ENCODE data around the gene HMCN2. TPM values are rescaled to one million over a fixed set of nuclear protein-coding genes. Genes with fewer than 3 reads are reported as not detected.
"Not testable (repeated sequence)": the region's sequence is repeated elsewhere in the genome, so short reads cannot be mapped to it uniquely, and the experiment has no call there.

HMCN2 gene
- total RNA-seq, 1 experiment from 2014 or later = 1.6 TPM

DNA sequence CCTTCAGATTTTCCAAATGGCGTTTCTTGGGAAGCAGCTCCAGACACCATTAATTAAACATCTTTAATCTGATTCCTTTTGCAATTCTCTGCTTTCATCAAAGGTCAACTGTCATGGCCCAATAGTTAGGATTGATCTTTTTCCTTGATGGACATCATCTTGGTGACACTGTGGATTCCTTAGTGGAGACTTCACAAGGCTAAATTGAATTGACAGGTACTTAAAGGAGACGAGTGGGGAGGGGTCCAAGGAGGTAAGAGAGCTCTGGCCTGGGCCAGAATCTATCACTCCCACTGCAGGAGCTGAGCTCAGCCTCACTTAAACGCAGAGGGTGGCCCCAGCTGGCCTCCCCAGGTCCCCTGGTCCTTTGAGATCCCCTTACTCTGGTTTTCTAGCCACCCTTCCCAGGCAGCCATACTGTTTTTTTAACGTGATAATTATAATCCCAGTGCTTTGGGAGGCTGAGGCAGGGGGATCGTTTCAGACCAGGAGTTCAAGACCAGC is 9.9 kb upstream of the HMCN2 start:
- Histone ChIP-seq H3K4me3 (no peak overlapping the region), H4K20me1 (ENCODE audit: insufficient read depth) (no peaks in the 10 kb centered on the region), H3K79me2 (ENCODE audit: low read depth) (no peaks in the 10 kb centered on the region), H3K9me2 (ENCODE audit: insufficient read depth) (no peaks in the 10 kb centered on the region), H3K36me3 (ENCODE audit: low read depth) (no peaks in the 10 kb centered on the region), H3K4me1 (replicated peaks; ENCODE audit: insufficient read depth) (no peaks in the 10 kb centered on the region), H2AFZ (no peak overlapping the region), H3F3A (ENCODE audit: insufficient read depth, low read depth) (no peaks in the 10 kb centered on the region), H3K4me2 (no peak overlapping the region), H3K27me3 (ENCODE audit: insufficient read depth, low read depth) (peaks cover 16% of the 10 kb centered on the region), H3K9me3 (ENCODE audit: insufficient read depth, low read depth) (no peaks in the 10 kb centered on the region), H3K27ac (no peak overlapping the region)
- no TSS peak for BruUV-seq (replicated peaks)
- no peak for DNase-seq
- TF ChIP-seq, protein P1, sequence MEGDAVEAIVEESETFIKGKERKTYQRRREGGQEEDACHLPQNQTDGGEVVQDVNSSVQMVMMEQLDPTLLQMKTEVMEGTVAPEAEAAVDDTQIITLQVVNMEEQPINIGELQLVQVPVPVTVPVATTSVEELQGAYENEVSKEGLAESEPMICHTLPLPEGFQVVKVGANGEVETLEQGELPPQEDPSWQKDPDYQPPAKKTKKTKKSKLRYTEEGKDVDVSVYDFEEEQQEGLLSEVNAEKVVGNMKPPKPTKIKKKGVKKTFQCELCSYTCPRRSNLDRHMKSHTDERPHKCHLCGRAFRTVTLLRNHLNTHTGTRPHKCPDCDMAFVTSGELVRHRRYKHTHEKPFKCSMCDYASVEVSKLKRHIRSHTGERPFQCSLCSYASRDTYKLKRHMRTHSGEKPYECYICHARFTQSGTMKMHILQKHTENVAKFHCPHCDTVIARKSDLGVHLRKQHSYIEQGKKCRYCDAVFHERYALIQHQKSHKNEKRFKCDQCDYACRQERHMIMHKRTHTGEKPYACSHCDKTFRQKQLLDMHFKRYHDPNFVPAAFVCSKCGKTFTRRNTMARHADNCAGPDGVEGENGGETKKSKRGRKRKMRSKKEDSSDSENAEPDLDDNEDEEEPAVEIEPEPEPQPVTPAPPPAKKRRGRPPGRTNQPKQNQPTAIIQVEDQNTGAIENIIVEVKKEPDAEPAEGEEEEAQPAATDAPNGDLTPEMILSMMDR (conservative IDR thresholded peaks at IDR 0.05) = no peak
- no peak for TF ChIP-seq EZH2 (IDR thresholded peaks at IDR 0.05; ENCODE audit: low read depth)
- POLR2A ChIA-PET (ENCODE audit: unreplicated experiment) = interaction anchor here (0.6 kb wide), 2 partner anchors 20 to 287 kb away, joined by 3 to 25 read pairs; no protein-coding TSS in a partner anchor
- intact Hi-C loops (cut with micrococcal nuclease; ENCODE audit: unreplicated experiment) = no loop called here
- CTCF ChIA-PET = interaction anchor here (0.7 kb wide), 1 partner anchor 15 kb away, joined by 3 read pairs; no protein-coding TSS in a partner anchor

DNA sequence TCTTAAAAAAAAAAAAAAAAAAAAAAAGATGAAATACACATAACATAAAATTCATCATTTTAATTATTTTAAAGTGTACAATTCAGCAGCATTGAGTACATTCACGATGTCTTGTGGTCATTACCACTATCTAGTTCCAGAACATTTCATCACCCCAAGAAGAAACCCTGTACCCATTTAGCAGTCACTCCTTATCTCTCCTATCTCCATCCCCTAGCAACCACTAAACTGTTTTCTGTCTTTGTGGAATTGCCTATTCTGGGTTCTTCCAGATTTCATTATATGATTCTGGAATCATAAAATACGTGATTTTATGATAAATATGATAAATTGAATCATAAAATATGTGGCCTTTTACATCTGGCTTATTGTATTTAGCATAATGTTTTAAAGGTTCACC is 8.9 kb upstream of the HMCN2 start:
- BruUV-seq (replicated peaks) = no TSS peak
- intact Hi-C loops (cut with micrococcal nuclease; ENCODE audit: unreplicated experiment) = no loop called here
- no peaks in the 10 kb centered on the region for H3K79me2 ChIP-seq (ENCODE audit: low read depth)
- no peak overlapping the region for H3K27ac ChIP-seq
- no peaks in the 10 kb centered on the region for H3K4me1 ChIP-seq (replicated peaks; ENCODE audit: insufficient read depth)
- POLR2A ChIA-PET (ENCODE audit: unreplicated experiment) = interaction anchor here (0.6 kb wide), 1 partner anchor 286 kb away, joined by 25 read pairs; no protein-coding TSS in a partner anchor
- H3K4me3 ChIP-seq = no peak overlapping the region
- peaks cover 25% of the 10 kb centered on the region for H3K27me3 ChIP-seq (ENCODE audit: insufficient read depth, low read depth)
- TF ChIP-seq, protein P1 (conservative IDR thresholded peaks at IDR 0.05) = no peak
- no peaks in the 10 kb centered on the region for H3K9me3 ChIP-seq (ENCODE audit: insufficient read depth, low read depth)
- no peaks in the 10 kb centered on the region for H3F3A ChIP-seq (ENCODE audit: insufficient read depth, low read depth)
- no peak overlapping the region for H2AFZ ChIP-seq
- CTCF ChIA-PET = interaction anchor here (0.6 kb wide), 1 partner anchor 9 kb away, joined by 8 read pairs; no protein-coding TSS in a partner anchor
- no peak overlapping the region for H3K4me2 ChIP-seq
- H3K9me2 ChIP-seq (ENCODE audit: insufficient read depth) = no peaks in the 10 kb centered on the region
- no peak for DNase-seq
- no peaks in the 10 kb centered on the region for H3K36me3 ChIP-seq (ENCODE audit: low read depth)
- no peaks in the 10 kb centered on the region for H4K20me1 ChIP-seq (ENCODE audit: insufficient read depth)

DNA sequence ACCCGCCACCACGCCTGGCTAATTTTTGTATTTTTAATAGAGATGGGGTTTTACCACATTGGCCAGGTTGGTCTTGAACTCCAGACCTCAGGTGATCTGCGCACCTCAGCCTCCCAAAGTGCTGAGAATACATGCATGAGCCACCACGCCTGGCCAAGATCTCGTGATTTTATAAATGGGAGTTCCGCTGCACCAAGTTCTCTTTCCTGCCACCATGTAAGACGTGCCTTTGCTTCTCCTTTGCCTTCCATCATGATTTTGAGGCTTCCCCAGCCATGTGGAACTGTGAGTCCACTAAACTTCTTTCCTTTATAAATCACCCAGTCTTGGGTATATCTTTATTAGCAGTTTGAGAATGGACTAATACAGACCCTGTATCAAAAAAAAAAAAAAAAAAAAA is 7.4 kb upstream of the HMCN2 start:
- POLR2A ChIA-PET (ENCODE audit: unreplicated experiment); H3K4me3 ChIP-seq; intact Hi-C loops (cut with micrococcal nuclease; ENCODE audit: unreplicated experiment); BruUV-seq (replicated peaks); H3K27ac ChIP-seq; H2AFZ ChIP-seq; H3K9me2 ChIP-seq (ENCODE audit: insufficient read depth); H3K4me2 ChIP-seq; H4K20me1 ChIP-seq (ENCODE audit: insufficient read depth); H3K9me3 ChIP-seq (ENCODE audit: insufficient read depth, low read depth); H3K4me1 ChIP-seq (replicated peaks; ENCODE audit: insufficient read depth); DNase-seq; H3F3A ChIP-seq (ENCODE audit: insufficient read depth, low read depth); H3K36me3 ChIP-seq (ENCODE audit: low read depth); H3K79me2 ChIP-seq (ENCODE audit: low read depth): not testable (repeated sequence)
- CTCF ChIA-PET = interaction anchor here (0.6 kb wide), 1 partner anchor 26 kb away, joined by 3 read pairs; no protein-coding TSS in a partner anchor
- H3K27me3 ChIP-seq (ENCODE audit: insufficient read depth, low read depth) = peaks cover 39% of the 10 kb centered on the region

DNA sequence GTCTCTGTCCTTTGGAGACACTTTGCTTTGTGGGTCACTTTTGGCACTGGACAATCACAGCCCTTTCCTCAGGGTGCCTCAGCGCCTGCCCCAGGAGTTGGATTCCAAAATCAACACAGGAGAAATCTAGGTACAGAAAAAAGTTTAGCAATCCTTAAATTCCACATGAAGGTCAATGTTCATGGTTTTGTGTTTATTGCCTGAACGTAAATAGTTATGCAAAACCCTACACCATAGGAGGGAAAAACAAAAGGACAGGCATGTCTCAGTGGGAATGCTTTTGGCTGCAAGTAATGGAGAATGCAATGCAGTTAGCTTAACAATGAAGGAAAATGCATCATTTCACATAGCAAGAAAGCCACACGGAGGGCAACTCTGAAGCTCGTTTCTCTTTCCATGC is 6.5 kb upstream of the HMCN2 start:
- H4K20me1 ChIP-seq (ENCODE audit: insufficient read depth) = no peaks in the 10 kb centered on the region

More for the DNA sequence above, 6.5 kb upstream of the HMCN2 start:
- H3K79me2 ChIP-seq (ENCODE audit: low read depth) = no peaks in the 10 kb centered on the region
- H3K9me3 ChIP-seq (ENCODE audit: insufficient read depth, low read depth) = no peaks in the 10 kb centered on the region
- H3K27ac ChIP-seq = no peak overlapping the region
- TF ChIP-seq, protein P1 (conservative IDR thresholded peaks at IDR 0.05) = no peak
- TF ChIP-seq EZH2 (IDR thresholded peaks at IDR 0.05; ENCODE audit: low read depth) = no peak
- H3K4me3 ChIP-seq = no peak overlapping the region
- H3K4me2 ChIP-seq = no peak overlapping the region
- no TSS peak for BruUV-seq (replicated peaks)
- no peak for DNase-seq
- H3F3A ChIP-seq (ENCODE audit: insufficient read depth, low read depth) = no peaks in the 10 kb centered on the region
- no peak overlapping the region for H2AFZ ChIP-seq
- H3K4me1 ChIP-seq (replicated peaks; ENCODE audit: insufficient read depth) = no peaks in the 10 kb centered on the region
- ChIA-PET CTCF (interaction anchor here (0.6 kb wide), 1 partner anchor 25 kb away, joined by 3 read pairs; no protein-coding TSS in a partner anchor), POLR2A (ENCODE audit: unreplicated experiment) (no interaction called here)
- intact Hi-C loops (cut with micrococcal nuclease; ENCODE audit: unreplicated experiment) = no loop called here
- H3K27me3 ChIP-seq (ENCODE audit: insufficient read depth, low read depth) = peaks cover 46% of the 10 kb centered on the region
- H3K36me3 ChIP-seq (ENCODE audit: low read depth) = no peaks in the 10 kb centered on the region
- H3K9me2 ChIP-seq (ENCODE audit: insufficient read depth) = no peaks in the 10 kb centered on the region
